ENCODE data around the gene GRXCR2.

Gene GRXCR2

GRCh38 chr5:145874765-145875164 lies 2.0 kb upstream of the GRXCR2 start:
- no peak for TF ChIP-seq CTCF (IDR thresholded peaks at IDR 0.05)

- no peak for TF ChIP-seq CTCF (IDR thresholded peaks at IDR 0.05)
Measured at GRCh38 chr5:145872486-145872885, 328 bp downstream of the GRXCR2 start.

GRCh38 chr5:145869753-145870152 lies 3.1 kb downstream of the GRXCR2 start:
- TF ChIP-seq CTCF (IDR thresholded peaks at IDR 0.05), result no peak

- TF ChIP-seq CTCF (IDR thresholded peaks at IDR 0.05), result no peak
Measured at GRCh38 chr5:145867806-145868205, 5.0 kb downstream of the GRXCR2 start.

- TF ChIP-seq CTCF (IDR thresholded peaks at IDR 0.05), result no peak
Measured at GRCh38 chr5:145863003-145863402, 9.8 kb downstream of the GRXCR2 start.

- TF ChIP-seq CTCF (IDR thresholded peaks at IDR 0.05), result no peak
Measured at GRCh38 chr5:145859897-145860296, 12.9 kb downstream of the GRXCR2 start.

GRCh38 chr5:145859453-145859852 lies 13.4 kb downstream of the GRXCR2 start:
- TF ChIP-seq CTCF (IDR thresholded peaks at IDR 0.05), result no peak

GRCh38 chr5:145858959-145859358 lies 13.9 kb downstream of the GRXCR2 start:
- TF ChIP-seq CTCF (IDR thresholded peaks at IDR 0.05), result no peak
